ENCODE results near the gene LPA.
"Not testable (repeated sequence)": the region's sequence is repeated elsewhere in the genome, so short reads cannot be mapped to it uniquely, and the experiment has no call there.

The LPA gene

DNA sequence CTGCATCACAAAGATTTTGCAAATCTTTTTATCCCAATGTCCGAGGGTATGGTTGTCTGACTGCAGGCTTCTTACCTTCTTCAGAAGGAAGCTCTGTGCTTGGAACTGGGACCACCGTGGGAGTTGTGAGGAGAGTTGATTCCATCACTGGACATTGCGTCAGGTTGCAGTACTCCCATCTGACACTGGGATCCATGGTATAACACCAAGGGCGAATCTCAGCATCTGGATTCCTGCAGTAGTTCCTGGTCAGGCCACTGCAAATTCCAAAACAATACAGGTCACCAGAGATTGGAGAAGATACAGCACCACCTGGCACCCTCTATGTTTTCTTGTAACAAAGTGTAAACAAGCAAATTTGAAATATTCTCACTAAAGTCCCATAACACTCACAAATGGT lies 77.7 kb downstream of the LPA start:
- TF ChIP-seq, protein P1, sequence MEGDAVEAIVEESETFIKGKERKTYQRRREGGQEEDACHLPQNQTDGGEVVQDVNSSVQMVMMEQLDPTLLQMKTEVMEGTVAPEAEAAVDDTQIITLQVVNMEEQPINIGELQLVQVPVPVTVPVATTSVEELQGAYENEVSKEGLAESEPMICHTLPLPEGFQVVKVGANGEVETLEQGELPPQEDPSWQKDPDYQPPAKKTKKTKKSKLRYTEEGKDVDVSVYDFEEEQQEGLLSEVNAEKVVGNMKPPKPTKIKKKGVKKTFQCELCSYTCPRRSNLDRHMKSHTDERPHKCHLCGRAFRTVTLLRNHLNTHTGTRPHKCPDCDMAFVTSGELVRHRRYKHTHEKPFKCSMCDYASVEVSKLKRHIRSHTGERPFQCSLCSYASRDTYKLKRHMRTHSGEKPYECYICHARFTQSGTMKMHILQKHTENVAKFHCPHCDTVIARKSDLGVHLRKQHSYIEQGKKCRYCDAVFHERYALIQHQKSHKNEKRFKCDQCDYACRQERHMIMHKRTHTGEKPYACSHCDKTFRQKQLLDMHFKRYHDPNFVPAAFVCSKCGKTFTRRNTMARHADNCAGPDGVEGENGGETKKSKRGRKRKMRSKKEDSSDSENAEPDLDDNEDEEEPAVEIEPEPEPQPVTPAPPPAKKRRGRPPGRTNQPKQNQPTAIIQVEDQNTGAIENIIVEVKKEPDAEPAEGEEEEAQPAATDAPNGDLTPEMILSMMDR (IDR thresholded peaks at IDR 0.05; ENCODE audit: low read depth, low read length): no peak

DNA sequence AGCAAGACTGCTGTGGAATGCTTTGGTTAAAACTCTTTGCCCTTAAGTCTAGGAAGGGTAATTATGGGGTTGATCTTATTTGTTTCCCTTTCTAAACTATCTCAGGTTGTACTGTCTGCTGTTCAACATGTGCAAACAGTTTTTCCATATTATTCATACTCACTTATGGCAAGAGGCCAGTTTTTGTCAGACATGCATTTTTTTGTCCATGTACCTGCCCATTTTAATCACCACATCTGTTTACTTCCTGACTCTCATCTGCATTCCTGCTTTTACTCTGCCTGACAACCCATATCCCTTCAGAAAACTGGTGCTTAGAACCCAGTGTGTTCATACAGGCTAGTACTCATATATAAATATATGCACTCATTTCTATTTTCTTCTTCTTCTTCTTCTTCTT lies 80.3 kb downstream of the LPA start:
- TF ChIP-seq, protein P1 (IDR thresholded peaks at IDR 0.05; ENCODE audit: low read depth, low read length): no peak

More for the DNA sequence above, 77.7 kb downstream of the LPA start:
- H3K4me3 ChIP-seq (ENCODE audit: low read depth, low read length): no peak overlapping the region

DNA sequence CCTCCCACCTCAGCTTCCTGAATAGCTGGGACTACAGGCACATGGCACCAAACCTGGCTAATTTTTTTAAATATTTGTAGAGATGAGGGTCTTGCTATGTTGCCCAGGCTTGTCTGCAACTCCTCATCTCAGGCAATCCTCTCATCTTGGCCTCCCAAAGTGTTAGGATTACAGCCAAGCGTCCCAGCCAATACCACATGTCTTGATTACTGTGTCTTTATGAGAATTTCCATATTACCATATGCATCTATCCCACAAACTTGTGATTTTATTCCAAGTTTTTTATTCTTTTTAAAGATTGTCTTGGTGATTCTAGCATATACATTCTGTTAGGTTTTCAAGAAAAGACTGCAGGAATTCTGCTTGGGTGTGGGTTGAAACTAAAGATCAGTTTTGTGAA lies 82.7 kb downstream of the LPA start:
- H3K4me3 ChIP-seq (ENCODE audit: low read depth, low read length): no peak overlapping the region
- TF ChIP-seq, protein P1 (IDR thresholded peaks at IDR 0.05; ENCODE audit: low read depth, low read length): no peak

More for the DNA sequence above, 80.3 kb downstream of the LPA start:
- H3K4me3 ChIP-seq (ENCODE audit: low read depth, low read length): no peak overlapping the region

DNA sequence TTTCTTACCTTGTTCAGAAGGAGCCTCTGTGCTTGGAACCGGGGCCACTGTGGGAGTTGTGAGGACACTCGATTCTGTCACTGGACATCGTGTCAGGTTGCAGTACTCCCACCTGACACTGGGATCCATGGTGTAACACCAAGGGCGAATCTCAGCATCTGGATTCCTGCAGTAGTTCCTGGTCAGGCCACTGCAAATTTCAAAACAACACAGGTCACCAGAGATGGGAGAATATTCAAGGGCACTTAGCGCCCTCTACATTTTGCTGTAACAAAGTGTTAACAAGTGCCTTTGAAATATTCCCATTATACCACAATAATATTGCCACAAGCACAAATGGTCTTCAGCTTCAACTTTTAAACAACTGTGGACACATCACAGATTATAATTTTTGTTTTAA lies 85.6 kb downstream of the LPA start:
- not testable (repeated sequence) for H3K4me3 ChIP-seq (ENCODE audit: low read depth, low read length)

DNA sequence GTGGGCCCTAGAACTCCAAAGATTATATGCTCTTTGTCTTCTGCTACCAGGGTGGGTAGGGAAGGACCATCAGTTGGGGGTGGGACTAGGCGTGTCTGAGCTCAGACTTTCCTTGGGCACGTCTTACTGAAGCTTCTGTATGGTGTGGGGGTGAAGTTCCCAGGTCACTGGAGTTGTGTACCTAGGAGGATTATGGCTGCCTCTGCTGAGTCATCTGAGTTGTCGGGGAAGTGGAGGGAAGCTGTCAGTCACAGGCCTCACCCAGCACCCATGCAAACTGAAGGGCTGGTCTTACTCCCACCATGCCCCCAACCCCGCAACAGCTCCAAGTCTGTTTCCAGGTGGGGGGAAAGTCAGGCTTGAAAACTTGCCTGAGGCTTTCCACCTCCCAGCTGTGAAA lies 90.1 kb downstream of the LPA start:
- TF ChIP-seq, protein P1 (IDR thresholded peaks at IDR 0.05; ENCODE audit: low read depth, low read length): no peak
- H3K4me3 ChIP-seq (ENCODE audit: low read depth, low read length): no peak overlapping the region

DNA sequence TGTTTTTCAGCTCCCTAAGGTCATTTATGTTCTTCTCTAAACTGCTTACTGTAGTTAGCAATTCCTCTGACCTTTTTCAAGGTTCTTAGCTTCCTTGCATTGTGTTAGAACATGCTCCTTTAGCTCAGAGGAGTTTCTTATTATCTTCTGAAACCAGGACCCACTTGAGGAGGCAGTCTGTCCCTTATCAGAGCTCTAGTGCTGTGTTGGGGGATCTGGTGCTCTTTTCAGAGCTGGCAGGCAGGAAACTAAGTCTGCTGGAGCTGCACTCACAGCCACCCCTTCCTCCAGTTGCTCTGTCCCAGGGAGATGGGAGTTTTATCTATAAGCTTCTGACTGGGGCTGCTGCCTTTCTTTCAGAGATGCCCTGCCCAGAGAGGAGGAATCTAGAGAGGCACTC lies 92.9 kb downstream of the LPA start:
- not testable (repeated sequence) for H3K4me3 ChIP-seq (ENCODE audit: low read depth, low read length)

DNA sequence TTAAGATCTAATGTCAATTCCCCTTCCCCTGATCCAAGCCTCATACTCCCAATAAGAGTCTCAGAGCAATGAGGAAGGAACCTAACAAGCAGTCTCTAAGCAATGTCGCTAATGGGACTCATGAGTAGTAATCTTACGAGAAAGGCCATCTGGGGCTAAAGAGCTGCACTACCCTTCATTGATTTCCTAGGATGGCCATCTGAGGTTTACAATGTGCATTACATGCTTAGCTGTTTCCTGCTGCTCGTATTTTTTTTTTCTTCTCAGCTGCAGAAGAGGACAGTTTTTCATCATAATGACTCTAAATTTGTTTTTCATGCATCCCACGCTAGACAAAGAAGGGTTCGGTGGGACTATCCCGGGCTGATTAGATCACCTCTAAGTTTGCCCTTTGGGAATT lies 119.3 kb downstream of the LPA start:
- H3K4me3 ChIP-seq (ENCODE audit: low read depth, low read length): no peak overlapping the region
- TF ChIP-seq, protein P1 (IDR thresholded peaks at IDR 0.05; ENCODE audit: low read depth, low read length): no peak

DNA sequence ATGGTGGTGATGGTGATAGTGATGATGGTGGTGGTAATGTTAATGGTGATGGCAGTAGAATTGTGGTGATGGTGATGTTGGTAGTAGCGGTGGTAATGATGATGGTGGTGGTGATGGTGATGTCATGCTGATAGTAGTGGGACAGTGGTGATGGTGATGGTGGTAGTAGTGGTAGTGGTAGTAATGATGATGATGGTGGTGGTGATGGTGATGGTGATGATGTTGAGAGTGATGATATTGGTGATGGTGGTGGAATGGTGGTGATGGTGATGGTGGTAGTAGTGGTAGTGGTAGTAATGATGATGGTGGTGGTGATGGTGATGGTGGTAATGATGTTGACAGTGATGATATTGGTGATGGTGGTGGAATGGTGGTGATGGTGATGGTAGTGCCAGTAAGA lies 128.8 kb downstream of the LPA start:
- TF ChIP-seq, protein P1 (IDR thresholded peaks at IDR 0.05; ENCODE audit: low read depth, low read length): no peak
- no peak overlapping the region for H3K4me3 ChIP-seq (ENCODE audit: low read depth, low read length)

All from WI38 (cell line).